ENCODE data around the gene BTBD16. TPM values are rescaled to one million over a fixed set of nuclear protein-coding genes. Genes with fewer than 3 reads are reported as not detected.

BTBD16 gene
- total RNA-seq, 1 donor from 2014 or later: not detected

GRCh38 chr10:122267849-122268737 is 3.0 kb upstream of the BTBD16 start:
- H3K27me3 ChIP-seq (ENCODE audit: control insufficient read depth in 3 of 3, insufficient read depth in 3 of 3, low read length in 3 of 3): no peaks in the 10 kb centered on the region
- H3K4me3 ChIP-seq (ENCODE audit: low read length in 3 of 3): no peak overlapping the region
- H3K9ac ChIP-seq (ENCODE audit: low read depth in 1 of 3, low read length in 3 of 3): no peak overlapping the region
- peaks cover 5 to 8% (median 6%) of the 10 kb centered on the region in 3 donors for H3K4me1 ChIP-seq (ENCODE audit: control insufficient read depth in 3 of 3, insufficient read depth in 3 of 3, low read length in 3 of 3)
- no peaks in the 10 kb centered on the region for H3K9me3 ChIP-seq (ENCODE audit: control insufficient read depth in 3 of 3, low read length in 3 of 3)
- H3K36me3 ChIP-seq (ENCODE audit: control insufficient read depth in 3 of 3, insufficient read depth in 3 of 3, low read length in 3 of 3): peaks cover 16 to 23% (median 22%) of the 10 kb centered on the region in 3 donors
- no peak overlapping the region for H3K27ac ChIP-seq (ENCODE audit: low read depth, low read length)

GRCh38 chr10:122269059-122269687 is 1.9 kb upstream of the BTBD16 start:
- Histone ChIP-seq H3K9me3 (ENCODE audit: control insufficient read depth in 3 of 3, low read length in 3 of 3) (no peaks in the 10 kb centered on the region), H3K4me3 (ENCODE audit: low read length in 3 of 3) (no peak overlapping the region), H3K36me3 (ENCODE audit: control insufficient read depth in 3 of 3, insufficient read depth in 3 of 3, low read length in 3 of 3) (peaks cover 16 to 24% (median 23%) of the 10 kb centered on the region in 3 donors), H3K4me1 (ENCODE audit: control insufficient read depth in 3 of 3, insufficient read depth in 3 of 3, low read length in 3 of 3) (peaks cover 0 to 4% (median 3%) of the 10 kb centered on the region in 3 donors), H3K27ac (ENCODE audit: low read depth, low read length) (no peak overlapping the region), H3K27me3 (ENCODE audit: control insufficient read depth in 3 of 3, insufficient read depth in 3 of 3, low read length in 3 of 3) (no peaks in the 10 kb centered on the region), H3K9ac (ENCODE audit: low read depth in 1 of 3, low read length in 3 of 3) (no peak overlapping the region)

GRCh38 chr10:122273966-122274545 is 3.0 kb downstream of the BTBD16 start:
- H3K9me3 ChIP-seq (ENCODE audit: control insufficient read depth in 3 of 3, low read length in 3 of 3): no peaks in the 10 kb centered on the region
- no peak overlapping the region for H3K27ac ChIP-seq (ENCODE audit: low read depth, low read length)
- H3K4me1 ChIP-seq (ENCODE audit: control insufficient read depth in 3 of 3, insufficient read depth in 3 of 3, low read length in 3 of 3): peaks cover 0 to 4% (median 2%) of the 10 kb centered on the region in 3 donors
- H3K27me3 ChIP-seq (ENCODE audit: control insufficient read depth in 3 of 3, insufficient read depth in 3 of 3, low read length in 3 of 3): no peaks in the 10 kb centered on the region
- H3K9ac ChIP-seq (ENCODE audit: low read depth in 1 of 3, low read length in 3 of 3): no peak overlapping the region
- H3K4me3 ChIP-seq (ENCODE audit: low read length in 3 of 3): no peak overlapping the region
- peaks cover 7 to 14% (median 13%) of the 10 kb centered on the region in 3 donors for H3K36me3 ChIP-seq (ENCODE audit: control insufficient read depth in 3 of 3, insufficient read depth in 3 of 3, low read length in 3 of 3)

- Histone ChIP-seq H3K4me3 (ENCODE audit: low read length in 3 of 3) (no peak overlapping the region), H3K9ac (ENCODE audit: low read depth in 1 of 3, low read length in 3 of 3) (no peak overlapping the region), H3K36me3 (ENCODE audit: control insufficient read depth in 3 of 3, insufficient read depth in 3 of 3, low read length in 3 of 3) (peaks cover 2 to 3% (median 3%) of the 10 kb centered on the region in 3 donors), H3K9me3 (ENCODE audit: control insufficient read depth in 3 of 3, low read length in 3 of 3) (no peaks in the 10 kb centered on the region), H3K27me3 (ENCODE audit: control insufficient read depth in 3 of 3, insufficient read depth in 3 of 3, low read length in 3 of 3) (no peaks in the 10 kb centered on the region), H3K4me1 (ENCODE audit: control insufficient read depth in 3 of 3, insufficient read depth in 3 of 3, low read length in 3 of 3) (peaks cover 8 to 18% (median 15%) of the 10 kb centered on the region in 3 donors), H3K27ac (ENCODE audit: low read depth, low read length) (no peak overlapping the region)
Measured at GRCh38 chr10:122276611-122277208, 5.6 kb downstream of the BTBD16 start.

- H3K36me3 ChIP-seq (ENCODE audit: control insufficient read depth in 3 of 3, insufficient read depth in 3 of 3, low read length in 3 of 3): peaks cover 0 to 3% (median 2%) of the 10 kb centered on the region in 3 donors
- H3K27me3 ChIP-seq (ENCODE audit: control insufficient read depth in 3 of 3, insufficient read depth in 3 of 3, low read length in 3 of 3): no peaks in the 10 kb centered on the region
- no peaks in the 10 kb centered on the region for H3K9me3 ChIP-seq (ENCODE audit: control insufficient read depth in 3 of 3, low read length in 3 of 3)
- H3K27ac ChIP-seq (ENCODE audit: low read depth, low read length): no peak overlapping the region
- H3K4me3 ChIP-seq (ENCODE audit: low read length in 3 of 3): no peak overlapping the region
- H3K9ac ChIP-seq (ENCODE audit: low read depth in 1 of 3, low read length in 3 of 3): no peak overlapping the region
- peaks cover 13 to 27% (median 24%) of the 10 kb centered on the region in 3 donors for H3K4me1 ChIP-seq (ENCODE audit: control insufficient read depth in 3 of 3, insufficient read depth in 3 of 3, low read length in 3 of 3)
Measured at GRCh38 chr10:122277526-122278136, 6.5 kb downstream of the BTBD16 start.

- Histone ChIP-seq H3K4me1 (ENCODE audit: control insufficient read depth in 3 of 3, insufficient read depth in 3 of 3, low read length in 3 of 3) (peaks cover 13 to 40% (median 29%) of the 10 kb centered on the region in 3 donors), H3K9me3 (ENCODE audit: control insufficient read depth in 3 of 3, low read length in 3 of 3) (no peaks in the 10 kb centered on the region), H3K4me3 (ENCODE audit: low read length in 3 of 3) (peak overlapping the region in 2 of 3 donors; percentile 7 to 41), H3K27ac (ENCODE audit: low read depth, low read length) (peak overlapping the region; percentile 50), H3K36me3 (ENCODE audit: control insufficient read depth in 3 of 3, insufficient read depth in 3 of 3, low read length in 3 of 3) (peaks cover 0 to 3% (median 0%) of the 10 kb centered on the region in 3 donors), H3K9ac (ENCODE audit: low read depth in 1 of 3, low read length in 3 of 3) (no peak overlapping the region), H3K27me3 (ENCODE audit: control insufficient read depth in 3 of 3, insufficient read depth in 3 of 3, low read length in 3 of 3) (no peaks in the 10 kb centered on the region)
Measured at GRCh38 chr10:122279725-122280141, 8.6 kb downstream of the BTBD16 start.

- Histone ChIP-seq H3K27ac (ENCODE audit: low read depth, low read length) (peak overlapping the region; percentile 50), H3K4me1 (ENCODE audit: control insufficient read depth in 3 of 3, insufficient read depth in 3 of 3, low read length in 3 of 3) (peaks cover 13 to 43% (median 29%) of the 10 kb centered on the region in 3 donors), H3K9ac (ENCODE audit: low read depth in 1 of 3, low read length in 3 of 3) (no peak overlapping the region), H3K4me3 (ENCODE audit: low read length in 3 of 3) (peak overlapping the region in 2 of 3 donors; percentile 7 to 41), H3K36me3 (ENCODE audit: control insufficient read depth in 3 of 3, insufficient read depth in 3 of 3, low read length in 3 of 3) (peaks cover 0 to under 1% (median 0%) of the 10 kb centered on the region in 3 donors), H3K9me3 (ENCODE audit: control insufficient read depth in 3 of 3, low read length in 3 of 3) (no peaks in the 10 kb centered on the region), H3K27me3 (ENCODE audit: control insufficient read depth in 3 of 3, insufficient read depth in 3 of 3, low read length in 3 of 3) (no peaks in the 10 kb centered on the region)
Measured at GRCh38 chr10:122280156-122280555, 9.1 kb downstream of the BTBD16 start.

GRCh38 chr10:122281018-122281626 is 10.0 kb downstream of the BTBD16 start:
- H3K27me3 ChIP-seq (ENCODE audit: control insufficient read depth in 3 of 3, insufficient read depth in 3 of 3, low read length in 3 of 3): no peaks in the 10 kb centered on the region
- H3K4me3 ChIP-seq (ENCODE audit: low read length in 3 of 3): no peak overlapping the region
- H3K9ac ChIP-seq (ENCODE audit: low read depth in 1 of 3, low read length in 3 of 3): no peak overlapping the region
- peaks cover 13 to 53% (median 36%) of the 10 kb centered on the region in 3 donors for H3K4me1 ChIP-seq (ENCODE audit: control insufficient read depth in 3 of 3, insufficient read depth in 3 of 3, low read length in 3 of 3)
- H3K27ac ChIP-seq (ENCODE audit: low read depth, low read length): no peak overlapping the region
- H3K9me3 ChIP-seq (ENCODE audit: control insufficient read depth in 3 of 3, low read length in 3 of 3): no peaks in the 10 kb centered on the region
- no peaks in the 10 kb centered on the region for H3K36me3 ChIP-seq (ENCODE audit: control insufficient read depth in 3 of 3, insufficient read depth in 3 of 3, low read length in 3 of 3)

- Histone ChIP-seq H3K27ac (ENCODE audit: low read depth, low read length) (peak overlapping the region; percentile 37), H3K4me3 (ENCODE audit: low read length in 3 of 3) (no peak overlapping the region), H3K4me1 (ENCODE audit: control insufficient read depth in 3 of 3, insufficient read depth in 3 of 3, low read length in 3 of 3) (peaks cover 13 to 59% (median 42%) of the 10 kb centered on the region in 3 donors), H3K27me3 (ENCODE audit: control insufficient read depth in 3 of 3, insufficient read depth in 3 of 3, low read length in 3 of 3) (no peaks in the 10 kb centered on the region), H3K9ac (ENCODE audit: low read depth in 1 of 3, low read length in 3 of 3) (peak overlapping the region in 1 of 3 donors; percentile 40), H3K9me3 (ENCODE audit: control insufficient read depth in 3 of 3, low read length in 3 of 3) (no peaks in the 10 kb centered on the region), H3K36me3 (ENCODE audit: control insufficient read depth in 3 of 3, insufficient read depth in 3 of 3, low read length in 3 of 3) (no peaks in the 10 kb centered on the region)
Measured at GRCh38 chr10:122281751-122282150, 10.7 kb downstream of the BTBD16 start.
